ENCODE results near the gene MYPOP. TPM values are rescaled to one million over a fixed set of nuclear protein-coding genes. Genes with fewer than 3 reads are reported as not detected.

The MYPOP gene
- total and polyA plus RNA-seq, 2 of the 13 experiments (the other 11 are each of a cell fraction or from before 2014, with no cell fraction given), result 2.3 to 2.7 TPM

DNA sequence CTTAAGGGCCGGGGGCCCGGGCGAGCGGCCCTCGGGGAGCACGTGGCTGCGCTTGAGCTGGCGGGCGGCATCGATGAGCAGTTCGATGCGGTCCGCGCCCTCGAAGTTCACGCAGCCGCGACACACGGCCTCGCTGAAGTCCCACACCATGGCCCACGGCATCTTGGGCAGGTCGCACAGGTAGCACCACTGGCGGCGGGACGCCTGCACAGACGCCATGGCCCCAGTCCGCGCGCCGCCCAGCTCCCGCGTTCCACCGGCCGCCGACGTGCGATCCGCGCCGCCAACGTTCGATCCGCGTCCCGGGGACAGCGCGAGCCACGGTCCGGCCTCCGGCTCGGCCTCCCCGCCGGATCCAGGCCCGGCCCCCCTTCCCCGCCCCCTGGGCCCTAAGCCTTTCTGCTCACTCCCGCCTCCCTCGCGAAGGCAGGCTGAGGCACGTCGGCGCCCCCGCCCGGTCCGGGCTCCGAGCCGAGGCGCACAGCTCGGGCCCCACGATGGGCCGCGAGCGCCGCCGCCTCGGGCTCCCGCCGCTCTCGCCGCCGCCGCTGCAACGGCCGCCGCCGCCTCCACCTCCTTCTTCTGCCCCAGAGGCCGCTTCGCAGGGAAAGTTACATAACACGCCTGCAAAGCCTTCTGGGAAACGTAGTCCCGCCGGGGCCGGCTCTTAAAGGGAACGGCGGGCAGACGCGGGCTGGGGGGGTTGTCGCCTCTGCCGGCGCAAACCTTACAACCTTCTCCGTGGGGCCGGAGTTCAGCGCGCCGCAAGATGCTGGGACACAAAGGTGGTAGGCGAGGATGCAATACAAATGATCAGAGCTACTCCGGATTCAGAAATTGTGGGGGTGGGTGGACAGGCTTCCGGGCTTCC, 16.6 kb downstream of the MYPOP start, which contains the start of gene IRF2BP1 (continued):
- TF ChIP-seq BRF2 (CRISPR knock-in tag; IDR thresholded peaks at IDR 0.05) (0 out of 2 replicates have a peak, but pooled peaks have one; percentile 6), NFE2L1 (CRISPR knock-in tag; IDR thresholded peaks at IDR 0.05; ENCODE audit: borderline replicate concordance) (no peak), NR2F1 (CRISPR knock-in tag; IDR thresholded peaks at IDR 0.05) (no peak), PRDM15 (CRISPR knock-in tag; IDR thresholded peaks at IDR 0.05) (peak; percentile 50; the same call in 1 of the 2 replicates)
- TF ChIP-seq, protein P1, sequence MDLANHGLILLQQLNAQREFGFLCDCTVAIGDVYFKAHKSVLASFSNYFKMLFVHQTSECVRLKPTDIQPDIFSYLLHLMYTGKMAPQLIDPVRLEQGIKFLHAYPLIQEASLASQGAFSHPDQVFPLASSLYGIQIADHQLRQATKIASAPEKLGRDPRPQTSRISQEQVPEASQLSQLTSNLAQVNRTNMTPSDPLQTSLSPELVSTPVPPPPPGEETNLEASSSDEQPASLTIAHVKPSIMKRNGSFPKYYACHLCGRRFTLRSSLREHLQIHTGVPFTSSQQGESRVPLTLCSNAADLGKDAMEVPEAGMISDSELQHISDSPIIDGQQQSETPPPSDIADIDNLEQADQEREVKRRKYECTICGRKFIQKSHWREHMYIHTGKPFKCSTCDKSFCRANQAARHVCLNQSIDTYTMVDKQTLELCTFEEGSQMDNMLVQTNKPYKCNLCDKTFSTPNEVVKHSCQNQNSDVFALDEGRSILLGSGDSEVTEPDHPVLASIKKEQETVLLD (CRISPR knock-in tag; IDR thresholded peaks at IDR 0.05; ENCODE audit: low read depth), result peak; percentile 97
